ENCODE data around the gene AHI1.

The AHI1 gene

GRCh38 chr6:135527960-135528249 lies 30.4 kb upstream of the AHI1 start:
- Histone ChIP-seq H2AFZ (ENCODE audit: low read length, unreplicated experiment) (no peak overlapping the region), H3K36me3 (ENCODE audit: insufficient read depth, low read length) (no peaks in the 10 kb centered on the region), H3K4me1 (ENCODE audit: control insufficient read depth, insufficient read depth, low read length, unreplicated experiment) (no peaks in the 10 kb centered on the region), H3K4me3 (ENCODE audit: low read depth, low read length) (no peak overlapping the region), H3K27me3 (ENCODE audit: insufficient read depth, low read length) (no peaks in the 10 kb centered on the region), H3K79me2 (ENCODE audit: control insufficient read depth, insufficient read depth, low read length, unreplicated experiment) (no peaks in the 10 kb centered on the region), H3K27ac (ENCODE audit: low read depth, low read length) (no peak overlapping the region)

DNA sequence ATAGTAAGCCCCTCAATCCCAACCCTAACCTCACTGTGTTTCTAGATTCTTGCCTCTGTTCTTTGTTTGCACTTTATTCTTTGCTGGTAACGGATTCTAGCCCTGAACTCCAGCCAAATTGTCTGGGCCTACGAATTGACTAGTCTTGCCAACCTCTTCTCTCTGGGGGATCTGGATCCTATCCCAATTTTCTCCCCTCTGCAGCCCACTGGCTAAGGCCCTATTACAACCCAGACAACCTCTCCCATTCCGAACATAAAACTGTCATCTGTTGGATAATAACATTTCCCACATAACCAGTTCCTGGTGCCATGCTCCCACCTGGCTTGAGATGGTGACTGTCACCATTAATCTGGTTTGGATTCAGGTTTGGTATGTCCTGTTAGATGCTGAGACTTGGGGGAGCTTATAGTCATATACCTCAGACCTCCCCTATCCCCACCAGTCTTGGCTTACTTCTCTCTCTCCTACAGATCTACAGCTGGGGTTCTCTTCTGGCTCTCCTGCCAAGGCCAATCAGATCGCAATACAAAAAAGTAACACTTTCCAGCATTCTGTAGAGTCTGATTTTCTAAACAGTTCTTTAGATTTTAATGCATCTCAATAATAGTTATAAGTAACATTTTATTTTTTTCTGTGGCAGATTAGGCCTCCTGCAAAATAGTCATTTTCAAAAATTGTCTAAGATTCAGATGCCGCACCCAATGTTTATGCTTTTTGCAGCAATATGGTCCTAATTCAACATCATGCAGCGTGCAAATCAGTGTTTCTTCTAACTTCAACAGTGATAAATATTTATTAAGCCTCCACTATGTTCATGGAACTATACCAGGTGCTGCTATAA lies 29.8 kb upstream of the AHI1 start:
- H3K79me2 ChIP-seq (ENCODE audit: control insufficient read depth, insufficient read depth, low read length, unreplicated experiment) = no peaks in the 10 kb centered on the region

DNA sequence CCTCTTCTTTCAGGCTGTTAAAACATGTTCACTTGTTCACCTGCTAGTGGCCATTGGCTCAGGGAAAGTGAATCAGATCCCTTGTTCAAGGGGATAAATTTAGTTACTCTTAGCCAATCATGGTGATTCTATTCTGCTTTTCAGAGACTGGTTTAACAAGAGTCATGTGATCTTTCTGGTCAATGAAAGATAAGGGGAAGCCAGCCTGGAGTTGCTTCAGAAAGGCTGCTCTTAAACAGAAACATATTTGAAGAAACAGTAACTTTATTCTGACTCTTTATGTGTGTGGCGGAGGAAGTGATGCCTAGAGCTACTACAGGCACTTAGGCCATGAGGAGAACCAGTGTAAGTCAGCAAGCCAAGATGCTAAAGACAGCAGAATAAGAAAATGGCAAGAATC lies 28.1 kb upstream of the AHI1 start:
- H3K27me3 ChIP-seq (ENCODE audit: insufficient read depth, low read length) = no peaks in the 10 kb centered on the region
- no peaks in the 10 kb centered on the region for H3K36me3 ChIP-seq (ENCODE audit: insufficient read depth, low read length)
- no peaks in the 10 kb centered on the region for H3K79me2 ChIP-seq (ENCODE audit: control insufficient read depth, insufficient read depth, low read length, unreplicated experiment)
- H3K4me3 ChIP-seq (ENCODE audit: low read depth, low read length) = no peak overlapping the region
- H2AFZ ChIP-seq (ENCODE audit: low read length, unreplicated experiment) = no peak overlapping the region
- H3K4me1 ChIP-seq (ENCODE audit: control insufficient read depth, insufficient read depth, low read length, unreplicated experiment) = no peaks in the 10 kb centered on the region
- H3K27ac ChIP-seq (ENCODE audit: low read depth, low read length) = no peak overlapping the region

More for the DNA sequence above, 29.8 kb upstream of the AHI1 start:
- Histone ChIP-seq H3K27ac (ENCODE audit: low read depth, low read length) (no peak overlapping the region), H3K4me3 (ENCODE audit: low read depth, low read length) (no peak overlapping the region), H3K4me1 (ENCODE audit: control insufficient read depth, insufficient read depth, low read length, unreplicated experiment) (no peaks in the 10 kb centered on the region), H3K27me3 (ENCODE audit: insufficient read depth, low read length) (no peaks in the 10 kb centered on the region), H2AFZ (ENCODE audit: low read length, unreplicated experiment) (no peak overlapping the region), H3K36me3 (ENCODE audit: insufficient read depth, low read length) (no peaks in the 10 kb centered on the region)

DNA sequence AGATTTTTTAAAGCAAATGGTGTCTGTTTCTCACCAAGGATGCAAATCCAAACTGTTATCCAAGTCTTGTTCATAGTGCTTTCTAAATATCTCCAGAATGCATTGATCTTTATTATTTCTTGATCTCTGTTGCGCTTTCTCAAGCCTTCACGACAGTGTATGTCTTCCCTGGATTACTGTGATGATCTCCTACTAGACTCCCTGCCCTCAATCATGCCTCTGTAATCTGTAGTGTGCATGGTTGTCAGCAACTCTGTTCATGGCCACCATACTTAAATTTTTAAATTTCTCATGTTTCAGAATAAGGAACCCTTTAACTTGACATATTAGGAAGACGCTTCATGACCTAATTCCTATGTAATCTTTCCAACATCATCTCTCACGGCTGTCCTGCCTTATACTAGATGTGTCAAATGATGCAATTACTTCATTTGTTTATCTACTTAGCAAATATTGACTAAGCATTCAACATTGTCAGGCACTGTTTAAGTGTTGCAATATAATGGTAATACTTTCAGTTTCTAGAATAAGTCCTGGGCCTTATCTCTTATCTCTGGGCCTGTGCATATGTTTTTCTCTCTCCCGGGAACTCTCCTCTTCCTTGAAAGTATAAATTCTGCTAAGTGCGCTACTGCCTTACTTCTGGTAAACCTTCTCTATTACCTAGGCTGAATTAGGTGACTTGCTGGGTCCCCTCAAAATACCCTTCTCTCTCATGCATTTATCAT lies 25.6 kb upstream of the AHI1 start:
- H3K4me1 ChIP-seq (ENCODE audit: control insufficient read depth, insufficient read depth, low read length, unreplicated experiment) = no peaks in the 10 kb centered on the region
- H3K4me3 ChIP-seq (ENCODE audit: low read depth, low read length) = no peak overlapping the region
- no peak overlapping the region for H3K27ac ChIP-seq (ENCODE audit: low read depth, low read length)
- H3K27me3 ChIP-seq (ENCODE audit: insufficient read depth, low read length) = no peaks in the 10 kb centered on the region
- H3K79me2 ChIP-seq (ENCODE audit: control insufficient read depth, insufficient read depth, low read length, unreplicated experiment) = no peaks in the 10 kb centered on the region
- no peaks in the 10 kb centered on the region for H3K36me3 ChIP-seq (ENCODE audit: insufficient read depth, low read length)
- H2AFZ ChIP-seq (ENCODE audit: low read length, unreplicated experiment) = no peak overlapping the region

GRCh38 chr6:135521431-135521830 lies 23.9 kb upstream of the AHI1 start:
- Histone ChIP-seq H3K4me1 (ENCODE audit: control insufficient read depth, insufficient read depth, low read length, unreplicated experiment) (no peaks in the 10 kb centered on the region), H3K27ac (ENCODE audit: low read depth, low read length) (no peak overlapping the region), H3K4me3 (ENCODE audit: low read depth, low read length) (no peak overlapping the region), H2AFZ (ENCODE audit: low read length, unreplicated experiment) (no peak overlapping the region), H3K36me3 (ENCODE audit: insufficient read depth, low read length) (no peaks in the 10 kb centered on the region), H3K79me2 (ENCODE audit: control insufficient read depth, insufficient read depth, low read length, unreplicated experiment) (no peaks in the 10 kb centered on the region), H3K27me3 (ENCODE audit: insufficient read depth, low read length) (no peaks in the 10 kb centered on the region)

DNA sequence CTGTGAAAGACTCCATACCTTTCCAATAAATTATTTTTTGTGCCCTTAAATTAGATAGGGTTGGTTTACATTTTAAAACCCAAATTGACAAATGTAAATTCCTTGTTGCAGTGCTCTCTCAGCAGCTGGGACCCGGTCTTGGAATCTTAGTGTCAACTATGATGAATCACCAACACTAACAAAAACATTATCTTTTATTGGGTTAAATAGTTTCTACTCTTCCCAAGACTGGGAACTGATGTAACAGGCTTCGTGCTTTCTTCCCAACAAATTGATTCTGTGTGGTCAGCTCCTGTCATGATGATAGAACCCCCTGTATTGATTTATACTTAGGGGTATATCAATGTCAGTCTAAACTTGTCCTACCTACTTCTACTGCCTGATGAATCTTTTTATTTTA lies 23.2 kb upstream of the AHI1 start:
- H3K27me3 ChIP-seq (ENCODE audit: insufficient read depth, low read length) = no peaks in the 10 kb centered on the region
- no peaks in the 10 kb centered on the region for H3K36me3 ChIP-seq (ENCODE audit: insufficient read depth, low read length)
- H3K27ac ChIP-seq (ENCODE audit: low read depth, low read length) = no peak overlapping the region
- H3K4me3 ChIP-seq (ENCODE audit: low read depth, low read length) = no peak overlapping the region
- no peaks in the 10 kb centered on the region for H3K79me2 ChIP-seq (ENCODE audit: control insufficient read depth, insufficient read depth, low read length, unreplicated experiment)
- H3K4me1 ChIP-seq (ENCODE audit: control insufficient read depth, insufficient read depth, low read length, unreplicated experiment) = no peaks in the 10 kb centered on the region
- H2AFZ ChIP-seq (ENCODE audit: low read length, unreplicated experiment) = no peak overlapping the region

DNA sequence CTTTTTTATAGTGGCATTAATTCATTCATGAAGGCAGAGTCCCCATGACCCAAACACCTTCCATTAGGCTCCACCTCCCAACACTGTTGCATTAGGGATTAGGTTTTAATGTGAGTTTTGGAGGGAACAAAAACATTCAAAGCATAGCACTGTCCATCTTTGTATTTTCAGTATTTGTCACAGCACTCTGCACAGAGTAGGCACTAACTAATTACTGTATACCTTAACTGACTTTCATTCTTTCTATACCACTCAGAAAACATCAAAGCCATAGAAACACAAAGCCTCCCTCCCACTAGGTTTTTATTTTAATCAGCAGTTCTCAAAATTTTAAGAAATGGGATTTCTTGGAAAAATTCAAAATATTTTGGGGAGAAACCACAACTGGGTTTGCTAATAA lies 21.8 kb upstream of the AHI1 start:
- H3K27me3 ChIP-seq (ENCODE audit: insufficient read depth, low read length) = no peaks in the 10 kb centered on the region
- no peak overlapping the region for H3K27ac ChIP-seq (ENCODE audit: low read depth, low read length)
- H3K79me2 ChIP-seq (ENCODE audit: control insufficient read depth, insufficient read depth, low read length, unreplicated experiment) = no peaks in the 10 kb centered on the region
- no peaks in the 10 kb centered on the region for H3K4me1 ChIP-seq (ENCODE audit: control insufficient read depth, insufficient read depth, low read length, unreplicated experiment)
- no peak overlapping the region for H2AFZ ChIP-seq (ENCODE audit: low read length, unreplicated experiment)
- H3K36me3 ChIP-seq (ENCODE audit: insufficient read depth, low read length) = no peaks in the 10 kb centered on the region
- H3K4me3 ChIP-seq (ENCODE audit: low read depth, low read length) = no peak overlapping the region

- no peaks in the 10 kb centered on the region for H3K27me3 ChIP-seq (ENCODE audit: insufficient read depth, low read length)
- H3K79me2 ChIP-seq (ENCODE audit: control insufficient read depth, insufficient read depth, low read length, unreplicated experiment) = no peaks in the 10 kb centered on the region
- no peaks in the 10 kb centered on the region for H3K36me3 ChIP-seq (ENCODE audit: insufficient read depth, low read length)
- H3K27ac ChIP-seq (ENCODE audit: low read depth, low read length) = no peak overlapping the region
- H2AFZ ChIP-seq (ENCODE audit: low read length, unreplicated experiment) = no peak overlapping the region
- no peak overlapping the region for H3K4me3 ChIP-seq (ENCODE audit: low read depth, low read length)
- H3K4me1 ChIP-seq (ENCODE audit: control insufficient read depth, insufficient read depth, low read length, unreplicated experiment) = no peaks in the 10 kb centered on the region
Observed at GRCh38 chr6:135517527-135517926, 20.0 kb upstream of the AHI1 start.

DNA sequence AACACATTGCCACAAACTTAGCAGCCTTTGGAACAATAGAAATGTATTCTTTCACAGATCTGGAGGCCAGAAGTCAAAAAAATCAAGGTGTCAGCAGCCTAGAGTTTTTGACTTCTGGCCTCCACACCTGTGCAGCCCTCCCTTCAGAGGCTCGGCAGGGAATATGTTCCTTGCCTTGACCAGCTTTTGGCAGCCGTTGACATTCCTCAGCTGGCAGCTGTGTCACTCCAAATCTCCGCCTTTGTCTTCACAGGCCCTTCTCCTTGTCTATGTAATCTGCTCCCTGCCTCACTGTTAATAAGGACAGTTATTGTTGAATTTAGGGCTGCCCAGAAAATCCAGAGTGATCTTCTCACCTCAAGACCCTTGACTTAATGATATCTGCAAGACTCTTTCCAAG lies 17.2 kb upstream of the AHI1 start:
- Histone ChIP-seq H3K4me1 (ENCODE audit: control insufficient read depth, insufficient read depth, low read length, unreplicated experiment) (no peaks in the 10 kb centered on the region), H3K27ac (ENCODE audit: low read depth, low read length) (no peak overlapping the region), H3K79me2 (ENCODE audit: control insufficient read depth, insufficient read depth, low read length, unreplicated experiment) (no peaks in the 10 kb centered on the region), H3K36me3 (ENCODE audit: insufficient read depth, low read length) (no peaks in the 10 kb centered on the region), H2AFZ (ENCODE audit: low read length, unreplicated experiment) (no peak overlapping the region), H3K4me3 (ENCODE audit: low read depth, low read length) (no peak overlapping the region), H3K27me3 (ENCODE audit: insufficient read depth, low read length) (no peaks in the 10 kb centered on the region)

- H3K27ac ChIP-seq (ENCODE audit: low read depth, low read length) = no peak overlapping the region
- H2AFZ ChIP-seq (ENCODE audit: low read length, unreplicated experiment) = no peak overlapping the region
- no peak overlapping the region for H3K4me3 ChIP-seq (ENCODE audit: low read depth, low read length)
- H3K79me2 ChIP-seq (ENCODE audit: control insufficient read depth, insufficient read depth, low read length, unreplicated experiment) = no peaks in the 10 kb centered on the region
- H3K27me3 ChIP-seq (ENCODE audit: insufficient read depth, low read length) = no peaks in the 10 kb centered on the region
- H3K36me3 ChIP-seq (ENCODE audit: insufficient read depth, low read length) = no peaks in the 10 kb centered on the region
- H3K4me1 ChIP-seq (ENCODE audit: control insufficient read depth, insufficient read depth, low read length, unreplicated experiment) = peaks cover 4% of the 10 kb centered on the region
Observed at GRCh38 chr6:135506270-135506997, 8.9 kb upstream of the AHI1 start.
